Measurements from ENCODE around the gene PKD2. TPM values are rescaled to one million over a fixed set of nuclear protein-coding genes. Genes with fewer than 3 reads are reported as not detected.
"Not testable (repeated sequence)": the region's sequence is repeated elsewhere in the genome, so short reads cannot be mapped to it uniquely, and the experiment has no call there.

PKD2 gene
- total RNA-seq, 1 experiment from 2014 or later: 17.6 TPM

GRCh38 chr4:88119943-88120342, 112.5 kb downstream of the PKD2 start:
- DNase-seq: no peak
- no peaks in the 10 kb centered on the region for H3K79me2 ChIP-seq (ENCODE audit: low read length)
- no peak overlapping the region for H3K4me3 ChIP-seq (ENCODE audit: low read length)
- no peaks in the 10 kb centered on the region for H3K9me2 ChIP-seq (replicated peaks; ENCODE audit: insufficient read depth, low read length)
- no peak overlapping the region for H2AFZ ChIP-seq (ENCODE audit: low read length)
- no peak overlapping the region for H3K27ac ChIP-seq (ENCODE audit: low read length)
- H3K9me3 ChIP-seq (ENCODE audit: low read length): peaks cover 9% of the 10 kb centered on the region; the same call in 1 of the 2 replicates
- H4K20me1 ChIP-seq (ENCODE audit: insufficient read depth, low read depth, low read length): no peaks in the 10 kb centered on the region
- no peak overlapping the region for H3K4me2 ChIP-seq (ENCODE audit: low read depth, low read length, poor library complexity, severe bottlenecking)
- H3K27me3 ChIP-seq (ENCODE audit: low read length): no peaks in the 10 kb centered on the region
- no peaks in the 10 kb centered on the region for H3K36me3 ChIP-seq (ENCODE audit: insufficient read depth, low read length)
- no peak overlapping the region for H3K9ac ChIP-seq (ENCODE audit: low read length)
- peaks cover 13% of the 10 kb centered on the region for H3K4me1 ChIP-seq (ENCODE audit: low read length)

- DNase-seq; H3K27me3 ChIP-seq (ENCODE audit: low read length); H3K9ac ChIP-seq (ENCODE audit: low read length): not testable (repeated sequence)
Measured at GRCh38 chr4:88122260-88122659, 114.8 kb downstream of the PKD2 start.

More at GRCh38 chr4:88122260-88122659, 114.8 kb downstream of the PKD2 start:
- H2AFZ ChIP-seq (ENCODE audit: low read length); H4K20me1 ChIP-seq (ENCODE audit: insufficient read depth, low read depth, low read length); H3K4me1 ChIP-seq (ENCODE audit: low read length); H3K36me3 ChIP-seq (ENCODE audit: insufficient read depth, low read length); H3K4me2 ChIP-seq (ENCODE audit: low read depth, low read length, poor library complexity, severe bottlenecking); H3K79me2 ChIP-seq (ENCODE audit: low read length); H3K27ac ChIP-seq (ENCODE audit: low read length); H3K4me3 ChIP-seq (ENCODE audit: low read length); H3K9me2 ChIP-seq (replicated peaks; ENCODE audit: insufficient read depth, low read length); H3K9me3 ChIP-seq (ENCODE audit: low read length): not testable (repeated sequence)

Small RNA genes lying within 50 kb of the gene (small RNA-seq; reads per million reads assigned to genes)
- not detected for gene RNU1-36P

Other genes starting within 250 kb of the PKD2 start
- not detected in 2 replicates for gene IBSP, start 208.1 kb upstream of the PKD2 start, total RNA-seq (2014; rRNA removed; shearing (Covaris generic); ENCODE audit: low replicate concordance)
- not detected in 2 replicates for gene MEPE, start 174.7 kb upstream of the PKD2 start, total RNA-seq (2014; rRNA removed; shearing (Covaris generic); ENCODE audit: low replicate concordance)
- gene SPP1, start 31.9 kb upstream of the PKD2 start, total RNA-seq (2014; rRNA removed; shearing (Covaris generic); ENCODE audit: low replicate concordance): not detected in 2 replicates
- not detected in 2 replicates for gene ABCG2, start 151.0 kb downstream of the PKD2 start, total RNA-seq (2014; rRNA removed; shearing (Covaris generic); ENCODE audit: low replicate concordance)